ENCODE measurements around the gene PPP3CB.

PPP3CB gene

DNA sequence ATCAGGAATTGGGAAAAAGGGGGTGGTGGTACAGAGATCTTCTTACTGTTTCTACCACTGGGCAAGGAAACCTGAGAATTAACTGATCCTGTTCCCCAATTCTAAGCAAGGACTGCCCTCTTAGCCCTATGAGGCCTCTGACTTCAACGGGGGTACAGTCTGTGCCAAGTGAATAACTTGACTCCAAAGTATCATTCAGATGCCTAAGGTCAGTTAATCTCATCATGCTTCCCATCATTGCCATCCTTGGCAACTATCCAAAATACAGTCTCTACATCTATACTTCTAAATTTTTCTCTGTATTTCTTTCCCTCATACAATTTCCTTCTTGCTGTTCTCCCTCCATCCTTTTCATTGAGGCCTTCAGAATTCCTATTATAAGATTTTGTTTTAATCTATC lies 10.5 kb downstream of the PPP3CB start:
- Histone ChIP-seq H3K27ac (ENCODE audit: low read depth, low read length) (no peak overlapping the region), H3K9me3 (ENCODE audit: insufficient read depth, low read length) (no peaks in the 10 kb centered on the region), H3K27me3 (ENCODE audit: low read length) (no peaks in the 10 kb centered on the region), H3K4me3 (ENCODE audit: insufficient read depth, low read length, poor library complexity, severe bottlenecking) (no peak overlapping the region), H3K36me3 (ENCODE audit: low read length) (no peaks in the 10 kb centered on the region), H4K20me1 (ENCODE audit: low read depth, low read length) (no peaks in the 10 kb centered on the region), H3K9ac (ENCODE audit: low read length) (no peak overlapping the region), H3F3A (ENCODE audit: insufficient read depth) (peaks cover 3% of the 10 kb centered on the region; the same call in 1 of the 2 replicates), H2AFZ (ENCODE audit: low read depth, low read length, severe bottlenecking) (no peak overlapping the region), H3K9me2 (replicated peaks; ENCODE audit: insufficient read depth, low read length) (no peaks in the 10 kb centered on the region), H3K4me2 (ENCODE audit: low read depth, low read length, poor library complexity, severe bottlenecking) (no peak overlapping the region), H3K79me2 (ENCODE audit: insufficient read depth, low read length) (peaks cover 75% of the 10 kb centered on the region)
- TF ChIP-seq, protein P1, sequence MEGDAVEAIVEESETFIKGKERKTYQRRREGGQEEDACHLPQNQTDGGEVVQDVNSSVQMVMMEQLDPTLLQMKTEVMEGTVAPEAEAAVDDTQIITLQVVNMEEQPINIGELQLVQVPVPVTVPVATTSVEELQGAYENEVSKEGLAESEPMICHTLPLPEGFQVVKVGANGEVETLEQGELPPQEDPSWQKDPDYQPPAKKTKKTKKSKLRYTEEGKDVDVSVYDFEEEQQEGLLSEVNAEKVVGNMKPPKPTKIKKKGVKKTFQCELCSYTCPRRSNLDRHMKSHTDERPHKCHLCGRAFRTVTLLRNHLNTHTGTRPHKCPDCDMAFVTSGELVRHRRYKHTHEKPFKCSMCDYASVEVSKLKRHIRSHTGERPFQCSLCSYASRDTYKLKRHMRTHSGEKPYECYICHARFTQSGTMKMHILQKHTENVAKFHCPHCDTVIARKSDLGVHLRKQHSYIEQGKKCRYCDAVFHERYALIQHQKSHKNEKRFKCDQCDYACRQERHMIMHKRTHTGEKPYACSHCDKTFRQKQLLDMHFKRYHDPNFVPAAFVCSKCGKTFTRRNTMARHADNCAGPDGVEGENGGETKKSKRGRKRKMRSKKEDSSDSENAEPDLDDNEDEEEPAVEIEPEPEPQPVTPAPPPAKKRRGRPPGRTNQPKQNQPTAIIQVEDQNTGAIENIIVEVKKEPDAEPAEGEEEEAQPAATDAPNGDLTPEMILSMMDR (IDR thresholded peaks at IDR 0.05; ENCODE audit: insufficient read depth, low read length, poor library complexity, severe bottlenecking), result no peak

DNA sequence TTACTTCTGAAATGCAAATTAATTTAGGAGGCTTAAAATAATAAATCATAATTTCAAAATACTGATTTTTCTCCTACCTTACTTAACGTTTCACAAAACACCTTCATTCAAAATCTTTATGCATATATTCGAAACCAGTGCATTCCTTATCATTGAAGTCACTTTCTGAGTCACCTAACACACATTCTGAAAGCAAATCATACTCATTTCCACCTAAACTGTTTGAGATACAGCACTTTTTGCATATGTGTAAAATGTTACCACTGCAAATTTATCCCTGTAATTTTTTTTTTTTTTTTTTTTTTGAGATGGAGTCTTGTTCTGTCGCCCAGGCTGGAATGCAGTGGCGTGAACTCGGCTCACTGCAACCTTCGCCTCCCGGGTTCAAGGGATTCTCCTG lies 15.7 kb downstream of the PPP3CB start:
- H3K4me2 ChIP-seq (ENCODE audit: low read depth, low read length, poor library complexity, severe bottlenecking), result no peak overlapping the region
- H3F3A ChIP-seq (ENCODE audit: insufficient read depth), result peaks cover 5% of the 10 kb centered on the region; the same call in 1 of the 2 replicates
- H3K27me3 ChIP-seq (ENCODE audit: low read length), result no peaks in the 10 kb centered on the region
- no peaks in the 10 kb centered on the region for H4K20me1 ChIP-seq (ENCODE audit: low read depth, low read length)
- H3K9me2 ChIP-seq (replicated peaks; ENCODE audit: insufficient read depth, low read length), result no peaks in the 10 kb centered on the region
- H3K36me3 ChIP-seq (ENCODE audit: low read length), result peaks cover 30% of the 10 kb centered on the region
- H3K27ac ChIP-seq (ENCODE audit: low read depth, low read length), result no peak overlapping the region
- no peak for TF ChIP-seq EZH2phosphoT487 (conservative IDR thresholded peaks at IDR 0.05; ENCODE audit: low read length)
- TF ChIP-seq, protein P1 (IDR thresholded peaks at IDR 0.05; ENCODE audit: insufficient read depth, low read length, poor library complexity, severe bottlenecking), result no peak
- H2AFZ ChIP-seq (ENCODE audit: low read depth, low read length, severe bottlenecking), result no peak overlapping the region
- H3K9me3 ChIP-seq (ENCODE audit: insufficient read depth, low read length), result no peaks in the 10 kb centered on the region
- H3K4me3 ChIP-seq (ENCODE audit: insufficient read depth, low read length, poor library complexity, severe bottlenecking), result no peak overlapping the region
- H3K79me2 ChIP-seq (ENCODE audit: insufficient read depth, low read length), result peaks cover 37% of the 10 kb centered on the region
- H3K9ac ChIP-seq (ENCODE audit: low read length), result no peak overlapping the region

DNA sequence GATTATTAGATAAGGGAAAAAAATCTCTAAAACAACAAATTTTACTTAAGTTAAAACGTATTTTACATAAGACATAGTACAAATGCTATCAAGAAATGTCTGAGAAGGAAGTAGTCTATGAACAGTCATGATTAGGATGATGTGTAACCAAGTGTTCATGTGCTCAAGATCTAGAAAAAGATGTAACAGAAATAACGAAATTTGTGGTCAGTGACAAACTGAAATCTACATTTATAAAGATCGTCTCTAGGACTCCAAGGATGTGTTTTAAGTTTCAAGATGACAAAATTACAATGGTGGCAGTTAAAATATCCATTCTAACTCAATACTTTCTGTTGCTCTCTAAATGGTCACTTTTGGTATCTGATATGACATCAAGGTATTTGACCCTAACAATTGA lies 17.2 kb downstream of the PPP3CB start:
- H3K9me2 ChIP-seq (replicated peaks; ENCODE audit: insufficient read depth, low read length), result no peaks in the 10 kb centered on the region
- H3F3A ChIP-seq (ENCODE audit: insufficient read depth), result peaks cover 5% of the 10 kb centered on the region; the same call in 1 of the 2 replicates
- H2AFZ ChIP-seq (ENCODE audit: low read depth, low read length, severe bottlenecking), result no peak overlapping the region
- H3K9me3 ChIP-seq (ENCODE audit: insufficient read depth, low read length), result no peaks in the 10 kb centered on the region
- no peak overlapping the region for H3K27ac ChIP-seq (ENCODE audit: low read depth, low read length)
- H3K9ac ChIP-seq (ENCODE audit: low read length), result no peak overlapping the region
- TF ChIP-seq, protein P1 (IDR thresholded peaks at IDR 0.05; ENCODE audit: insufficient read depth, low read length, poor library complexity, severe bottlenecking), result no peak
- no peak for TF ChIP-seq EZH2phosphoT487 (conservative IDR thresholded peaks at IDR 0.05; ENCODE audit: low read length)
- H3K36me3 ChIP-seq (ENCODE audit: low read length), result peaks cover 38% of the 10 kb centered on the region
- H3K4me2 ChIP-seq (ENCODE audit: low read depth, low read length, poor library complexity, severe bottlenecking), result no peak overlapping the region
- no peaks in the 10 kb centered on the region for H3K27me3 ChIP-seq (ENCODE audit: low read length)
- no peaks in the 10 kb centered on the region for H4K20me1 ChIP-seq (ENCODE audit: low read depth, low read length)
- H3K4me3 ChIP-seq (ENCODE audit: insufficient read depth, low read length, poor library complexity, severe bottlenecking), result no peak overlapping the region
- peaks cover 27% of the 10 kb centered on the region for H3K79me2 ChIP-seq (ENCODE audit: insufficient read depth, low read length)
